ENCODE results near the gene H6PD.

The H6PD gene

DNA sequence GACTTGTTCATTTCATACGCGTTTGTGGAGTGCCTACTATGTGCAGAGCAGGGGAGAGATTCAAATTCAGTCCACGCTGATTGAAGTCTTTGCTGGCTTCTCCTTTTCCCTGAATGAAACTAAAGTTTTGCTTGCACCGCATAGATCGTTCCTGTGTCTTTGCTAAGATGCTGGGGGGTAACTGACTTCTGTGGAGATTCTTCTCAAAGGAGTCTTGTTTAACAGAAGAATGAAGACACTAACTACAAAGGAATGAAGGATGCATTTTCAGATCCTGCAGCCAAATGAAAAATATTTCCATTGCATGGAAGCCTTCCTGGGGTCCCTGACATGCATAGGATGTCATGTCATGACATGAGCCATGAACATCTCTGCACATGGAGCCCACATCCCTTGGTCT is 26.9 kb upstream of the H6PD start:
- no peak overlapping the region for H3K4me3 ChIP-seq (ENCODE audit: low read depth, low read length)
- TF ChIP-seq, protein P1, sequence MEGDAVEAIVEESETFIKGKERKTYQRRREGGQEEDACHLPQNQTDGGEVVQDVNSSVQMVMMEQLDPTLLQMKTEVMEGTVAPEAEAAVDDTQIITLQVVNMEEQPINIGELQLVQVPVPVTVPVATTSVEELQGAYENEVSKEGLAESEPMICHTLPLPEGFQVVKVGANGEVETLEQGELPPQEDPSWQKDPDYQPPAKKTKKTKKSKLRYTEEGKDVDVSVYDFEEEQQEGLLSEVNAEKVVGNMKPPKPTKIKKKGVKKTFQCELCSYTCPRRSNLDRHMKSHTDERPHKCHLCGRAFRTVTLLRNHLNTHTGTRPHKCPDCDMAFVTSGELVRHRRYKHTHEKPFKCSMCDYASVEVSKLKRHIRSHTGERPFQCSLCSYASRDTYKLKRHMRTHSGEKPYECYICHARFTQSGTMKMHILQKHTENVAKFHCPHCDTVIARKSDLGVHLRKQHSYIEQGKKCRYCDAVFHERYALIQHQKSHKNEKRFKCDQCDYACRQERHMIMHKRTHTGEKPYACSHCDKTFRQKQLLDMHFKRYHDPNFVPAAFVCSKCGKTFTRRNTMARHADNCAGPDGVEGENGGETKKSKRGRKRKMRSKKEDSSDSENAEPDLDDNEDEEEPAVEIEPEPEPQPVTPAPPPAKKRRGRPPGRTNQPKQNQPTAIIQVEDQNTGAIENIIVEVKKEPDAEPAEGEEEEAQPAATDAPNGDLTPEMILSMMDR (IDR thresholded peaks at IDR 0.05; ENCODE audit: low read depth, low read length, missing control alignments) = no peak
- no peak for DNase-seq (ENCODE audit: low read depth)

- H3K4me3 ChIP-seq (ENCODE audit: low read depth, low read length) = no peak overlapping the region
- TF ChIP-seq, protein P1 (IDR thresholded peaks at IDR 0.05; ENCODE audit: low read depth, low read length, missing control alignments) = no peak
- no peak for DNase-seq (ENCODE audit: low read depth)
Observed at GRCh38 chr1:9211291-9211811, 23.2 kb upstream of the H6PD start.

- TF ChIP-seq, protein P1 (IDR thresholded peaks at IDR 0.05; ENCODE audit: low read depth, low read length, missing control alignments) = no peak
- no peak overlapping the region for H3K4me3 ChIP-seq (ENCODE audit: low read depth, low read length)
- no peak for DNase-seq (ENCODE audit: low read depth)
Observed at GRCh38 chr1:9212735-9213134, 21.8 kb upstream of the H6PD start.

DNA sequence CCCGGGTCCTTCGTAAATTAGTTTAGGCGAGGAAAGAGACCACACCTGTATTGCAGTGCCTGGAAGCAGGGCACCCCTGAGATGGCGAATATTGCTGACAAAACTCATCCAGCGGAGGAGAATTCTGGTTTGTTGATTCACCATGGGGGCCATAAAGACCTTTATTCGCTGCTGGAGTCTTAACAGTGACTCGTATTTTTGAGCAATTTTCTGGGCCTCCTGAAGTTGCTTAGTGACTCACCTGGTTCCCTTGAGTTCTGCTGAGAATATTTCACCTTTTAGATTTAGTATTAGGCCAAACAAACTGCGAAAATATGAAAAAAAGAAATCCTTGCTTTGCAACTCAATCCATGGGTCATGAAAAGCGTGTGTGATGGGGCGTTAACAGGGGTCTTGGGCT is 20.6 kb upstream of the H6PD start:
- no peak for DNase-seq (ENCODE audit: low read depth)
- no peak overlapping the region for H3K4me3 ChIP-seq (ENCODE audit: low read depth, low read length)
- TF ChIP-seq, protein P1 (IDR thresholded peaks at IDR 0.05; ENCODE audit: low read depth, low read length, missing control alignments) = no peak

DNA sequence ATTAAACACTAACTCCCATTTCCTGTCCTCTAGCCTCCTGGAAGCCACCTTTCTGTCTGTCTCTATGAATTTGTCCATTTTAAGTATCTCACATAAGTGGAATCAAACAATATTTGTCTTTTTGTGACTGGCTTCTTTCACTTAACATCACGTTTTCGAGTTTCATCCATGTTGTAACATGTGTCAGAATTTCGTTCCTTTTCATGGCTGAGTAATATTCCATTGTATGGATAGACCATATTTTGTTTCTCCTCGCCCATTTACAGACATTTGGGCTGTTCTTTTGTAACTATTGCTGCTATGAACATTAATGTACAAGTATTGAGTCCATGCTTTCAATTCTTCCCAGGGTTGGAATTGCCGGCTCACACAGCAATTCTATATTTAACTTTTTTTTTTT is 15.7 kb upstream of the H6PD start:
- DNase-seq (ENCODE audit: low read depth) = no peak
- H3K4me3 ChIP-seq (ENCODE audit: low read depth, low read length) = no peak overlapping the region

DNA sequence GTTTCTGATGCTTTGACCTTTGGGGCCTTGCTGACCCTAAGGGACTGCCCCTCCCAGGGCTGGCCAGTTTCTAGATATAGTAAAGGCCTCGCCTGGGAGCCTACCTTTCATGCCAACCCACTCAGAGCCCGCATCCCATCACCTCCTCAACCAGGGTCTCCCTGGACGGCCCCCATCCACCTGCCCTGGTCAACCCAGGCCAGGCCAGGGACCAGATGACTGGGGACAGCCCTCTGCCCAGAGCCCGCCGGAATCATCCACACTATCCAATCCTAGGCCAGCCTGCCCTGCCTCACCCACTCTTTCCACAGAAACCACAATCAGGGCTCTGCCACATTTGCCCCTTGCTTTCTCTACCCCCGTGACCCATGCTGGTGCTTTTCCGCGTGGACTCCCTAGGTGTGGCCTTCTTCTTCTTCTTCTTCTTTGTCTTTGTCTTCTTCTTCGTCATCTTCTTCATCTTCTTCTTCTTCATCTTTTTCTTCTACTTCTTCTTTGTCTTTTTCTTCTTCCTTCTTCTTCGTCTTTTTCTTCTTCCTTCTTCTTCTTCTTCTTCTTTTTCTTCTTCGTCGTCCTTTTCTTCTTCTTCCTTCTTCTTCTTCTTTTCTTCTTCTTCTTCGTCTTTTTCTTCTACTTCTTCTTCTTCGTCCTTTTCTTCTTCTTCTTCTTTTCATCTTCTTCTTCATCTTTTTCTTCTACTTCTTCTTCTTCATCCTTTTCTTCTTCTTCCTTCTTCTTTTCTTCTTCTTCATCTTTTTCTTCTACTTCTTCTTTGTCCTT is 11.5 kb upstream of the H6PD start:
- TF ChIP-seq, protein P1 (IDR thresholded peaks at IDR 0.05; ENCODE audit: low read depth, low read length, missing control alignments) = no peak
- H3K4me3 ChIP-seq (ENCODE audit: low read depth, low read length) = no peak overlapping the region
- no peak for DNase-seq (ENCODE audit: low read depth)

More for the DNA sequence above, 15.7 kb upstream of the H6PD start:
- TF ChIP-seq, protein P1 (IDR thresholded peaks at IDR 0.05; ENCODE audit: low read depth, low read length, missing control alignments) = no peak
